ENCODE results near the gene UQCRH.
"Not testable (repeated sequence)": the region's sequence is repeated elsewhere in the genome, so short reads cannot be mapped to it uniquely, and the experiment has no call there.

UQCRH gene

GRCh38 chr1:46301406-46301807 is 2.1 kb upstream of the UQCRH start:
- no peak for DNase-seq

- DNase-seq = no peak
These were observed 1.5 kb upstream of the UQCRH start for GRCh38 chr1:46301808-46302640.

GRCh38 chr1:46302641-46303037 is 859 bp upstream of the UQCRH start:
- no peak for DNase-seq

GRCh38 chr1:46303872-46304326 is 401 bp downstream of the UQCRH start:
- DNase-seq = no peak

- no peak for DNase-seq
These were observed 2.6 kb downstream of the UQCRH start for GRCh38 chr1:46306159-46306530.

GRCh38 chr1:46309401-46310159 is 6.1 kb downstream of the UQCRH start:
- DNase-seq = no peak

- DNase-seq = no peak
These were observed 6.8 kb downstream of the UQCRH start for GRCh38 chr1:46310321-46310720.

- no peak for DNase-seq
These were observed 12.3 kb downstream of the UQCRH start for GRCh38 chr1:46315669-46316403.

- no peak for DNase-seq
These were observed 13.8 kb downstream of the UQCRH start for GRCh38 chr1:46317323-46317722.

GRCh38 chr1:46319301-46319700 is 15.8 kb downstream of the UQCRH start:
- DNase-seq = not testable (repeated sequence)

- DNase-seq = peak; percentile 36
These were observed 16.7 kb downstream of the UQCRH start for GRCh38 chr1:46319960-46320914.

GRCh38 chr1:46322191-46322590 is 18.7 kb downstream of the UQCRH start:
- DNase-seq = not testable (repeated sequence)

- not testable (repeated sequence) for DNase-seq
These were observed 22.0 kb downstream of the UQCRH start for GRCh38 chr1:46325285-46326076.

GRCh38 chr1:46328182-46328581 is 24.7 kb downstream of the UQCRH start:
- not testable (repeated sequence) for DNase-seq

- DNase-seq = not testable (repeated sequence)
These were observed 26.3 kb downstream of the UQCRH start for GRCh38 chr1:46329807-46330206.

GRCh38 chr1:46330381-46330780 is 26.9 kb downstream of the UQCRH start:
- DNase-seq = not testable (repeated sequence)

GRCh38 chr1:46331786-46332540 is 28.5 kb downstream of the UQCRH start:
- not testable (repeated sequence) for DNase-seq

- DNase-seq = no peak
These were observed 30.0 kb downstream of the UQCRH start for GRCh38 chr1:46333300-46334029.

- no peak for DNase-seq
These were observed 30.5 kb downstream of the UQCRH start for GRCh38 chr1:46334030-46334384.

- DNase-seq = no peak
These were observed 31.6 kb downstream of the UQCRH start for GRCh38 chr1:46335081-46335480.

Data from NCI-H187 treated with DMSO at 0.1 percent for 48 hours (cell line).